Measurements from ENCODE around the gene MIOX. TPM values are rescaled to one million over a fixed set of nuclear protein-coding genes. Genes with fewer than 3 reads are reported as not detected.

Gene MIOX
- total RNA-seq, 1 donor from 2014 or later: not detected

GRCh38 chr22:50471197-50471847 lies 15.3 kb upstream of the MIOX start:
- DNase-seq (ENCODE audit: low spot score): no peak
- intact Hi-C loops (cut with DNase I): no loop called here

- intact Hi-C loops (cut with DNase I): no loop called here
- DNase-seq (ENCODE audit: low spot score): no peak
Measured at GRCh38 chr22:50471962-50472361, 14.7 kb upstream of the MIOX start.

- intact Hi-C loops (cut with DNase I): no loop called here
- DNase-seq (ENCODE audit: low spot score): no peak
Measured at GRCh38 chr22:50473088-50473487, 13.6 kb upstream of the MIOX start.

GRCh38 chr22:50473855-50474671 lies 12.6 kb upstream of the MIOX start:
- intact Hi-C loops (cut with DNase I): no loop called here
- DNase-seq (ENCODE audit: low spot score): no peak

GRCh38 chr22:50474710-50475651 lies 11.7 kb upstream of the MIOX start, which contains the start of gene SBF1:
TSS of gene SBF1 (minus strand) at chr22:50475035. CDS start at chr22:50474840, 195 bp downstream.
- intact Hi-C loops (cut with DNase I): no loop called here
- peak; percentile 98 for DNase-seq (ENCODE audit: low spot score)

- no peak for DNase-seq (ENCODE audit: low spot score)
- intact Hi-C loops (cut with DNase I): no loop called here
Measured at GRCh38 chr22:50475652-50476002, 11.0 kb upstream of the MIOX start.

- intact Hi-C loops (cut with DNase I): no loop called here
- no peak for DNase-seq (ENCODE audit: low spot score)
Measured at GRCh38 chr22:50476868-50477267, 9.8 kb upstream of the MIOX start.

- intact Hi-C loops (cut with DNase I): no loop called here
- DNase-seq (ENCODE audit: low spot score): no peak
Measured at GRCh38 chr22:50477923-50478322, 8.7 kb upstream of the MIOX start.

GRCh38 chr22:50479721-50480120 lies 6.9 kb upstream of the MIOX start:
- intact Hi-C loops (cut with DNase I): no loop called here
- DNase-seq (ENCODE audit: low spot score): no peak

GRCh38 chr22:50481045-50481439 lies 5.6 kb upstream of the MIOX start:
- intact Hi-C loops (cut with DNase I): no loop called here
- DNase-seq (ENCODE audit: low spot score): no peak

- DNase-seq (ENCODE audit: low spot score): no peak
- intact Hi-C loops (cut with DNase I): no loop called here
Measured at GRCh38 chr22:50481440-50482106, 5.1 kb upstream of the MIOX start, which contains the start of gene ADM2. TSS of gene ADM2 (plus strand) at chr22:50481543. CDS start at chr22:50481848, 305 bp downstream.

GRCh38 chr22:50482107-50483074 lies 4.3 kb upstream of the MIOX start:
- no peak for DNase-seq (ENCODE audit: low spot score)
- intact Hi-C loops (cut with DNase I): no loop called here

GRCh38 chr22:50483106-50483505 lies 3.6 kb upstream of the MIOX start:
- no peak for DNase-seq (ENCODE audit: low spot score)
- intact Hi-C loops (cut with DNase I): no loop called here

- DNase-seq (ENCODE audit: low spot score): no peak
- intact Hi-C loops (cut with DNase I): no loop called here
Measured at GRCh38 chr22:50483556-50483955, 3.1 kb upstream of the MIOX start.

GRCh38 chr22:50483977-50484853 lies 2.4 kb upstream of the MIOX start:
- intact Hi-C loops (cut with DNase I): no loop called here
- DNase-seq (ENCODE audit: low spot score): no peak

- DNase-seq (ENCODE audit: low spot score): no peak
- intact Hi-C loops (cut with DNase I): no loop called here
Measured at GRCh38 chr22:50485221-50486131, 1.2 kb upstream of the MIOX start.

Data from cardiac septum (tissue), 1 donor.